Erythroblast (primary cell): ENCODE data around the gene ZNF554.

Source experiments
- GATA1 ChIP-seq: IDR thresholded peaks from 2 replicates; pipeline ENCODE4 v1.6.1; 2011; ENCODE audit warnings: low read depth, mild to moderate bottlenecking, control low read depth, low read length, moderate library complexity
- POLR2A ChIP-seq: IDR thresholded peaks from 2 replicates; pipeline ENCODE4 v1.6.1; 2011; ENCODE audit warnings: mild to moderate bottlenecking, low read length

- no peak for TF ChIP-seq POLR2A
- no peak for TF ChIP-seq GATA1
Measured at GRCh38 chr19:2798158-2798685, 21.4 kb upstream of the ZNF554 start.
